Activated CD4-positive, alpha-beta T cell treated with anti-CD3 and anti-CD28 coated beads, Interleukin-2, amount 50 U/mL, for 16 hours (primary cell): Measurements from ENCODE around the gene SDK1.
"Not testable (repeated sequence)": the region's sequence is repeated elsewhere in the genome, so short reads cannot be mapped to it uniquely, and the experiment has no call there.

ENCODE experiments used
- DNase-seq: peaks from one replicate; pipeline ENCODE4 v3.0.0-alpha.2; 2020

Gene SDK1

GRCh38 chr7:3753868-3754267 is 452.8 kb downstream of the SDK1 start:
- no peak for DNase-seq

- DNase-seq = no peak
Observed at GRCh38 chr7:3754493-3755341, 453.7 kb downstream of the SDK1 start.

GRCh38 chr7:3755778-3756453 is 454.9 kb downstream of the SDK1 start:
- not testable (repeated sequence) for DNase-seq

GRCh38 chr7:3757059-3757458 is 456.0 kb downstream of the SDK1 start:
- no peak for DNase-seq

GRCh38 chr7:3760651-3761050 is 459.6 kb downstream of the SDK1 start:
- DNase-seq = no peak

- no peak for DNase-seq
Observed at GRCh38 chr7:3762146-3762831, 461.2 kb downstream of the SDK1 start.

GRCh38 chr7:3767917-3768777 is 467.1 kb downstream of the SDK1 start:
- DNase-seq = no peak

GRCh38 chr7:3771906-3772305 is 470.9 kb downstream of the SDK1 start:
- DNase-seq = no peak

- DNase-seq = no peak
Observed at GRCh38 chr7:3778345-3778744, 477.3 kb downstream of the SDK1 start.

GRCh38 chr7:3780016-3780415 is 479.0 kb downstream of the SDK1 start:
- no peak for DNase-seq

- DNase-seq = no peak
Observed at GRCh38 chr7:3780525-3780924, 479.5 kb downstream of the SDK1 start.

GRCh38 chr7:3781607-3782006 is 480.6 kb downstream of the SDK1 start:
- no peak for DNase-seq

- no peak for DNase-seq
Observed at GRCh38 chr7:3787717-3788264, 486.7 kb downstream of the SDK1 start.

GRCh38 chr7:3790803-3791202 is 489.8 kb downstream of the SDK1 start:
- DNase-seq = no peak

GRCh38 chr7:3791327-3791726 is 490.3 kb downstream of the SDK1 start:
- DNase-seq = no peak

- no peak for DNase-seq
Observed at GRCh38 chr7:3795141-3795540, 494.1 kb downstream of the SDK1 start.

GRCh38 chr7:3795781-3796180 is 494.7 kb downstream of the SDK1 start:
- no peak for DNase-seq

- no peak for DNase-seq
Observed at GRCh38 chr7:3805151-3805550, 504.1 kb downstream of the SDK1 start.

GRCh38 chr7:3806516-3806915 is 505.5 kb downstream of the SDK1 start:
- no peak for DNase-seq

GRCh38 chr7:3807824-3808223 is 506.8 kb downstream of the SDK1 start:
- DNase-seq = no peak

GRCh38 chr7:3821488-3821887 is 520.4 kb downstream of the SDK1 start:
- no peak for DNase-seq

- no peak for DNase-seq
Observed at GRCh38 chr7:3825491-3825890, 524.4 kb downstream of the SDK1 start.

- no peak for DNase-seq
Observed at GRCh38 chr7:3832199-3832598, 531.1 kb downstream of the SDK1 start.
